Endodermal cell (in vitro differentiated cells): Measurements from ENCODE around the gene RNF10. TPM values are rescaled to one million over a fixed set of nuclear protein-coding genes. Genes with fewer than 3 reads are reported as not detected.

Experiments used
- DNase-seq: peaks from one replicate; pipeline ENCODE4 v3.0.0-alpha.2; 2017
- H3K27ac ChIP-seq: 2 replicates; pipeline ENCODE4 v1.5.1; 2013; ENCODE audit warnings: mild to moderate bottlenecking, low read depth, low read length, moderate library complexity
- H3K27me3 ChIP-seq: 2 replicates; pipeline ENCODE4 v1.6.1; 2013; ENCODE audit warnings: mild to moderate bottlenecking, low read length, moderate library complexity; ENCODE audit not compliant: insufficient read depth, control insufficient read depth, poor library complexity, severe bottlenecking
- H3K36me3 ChIP-seq: 2 replicates; pipeline ENCODE4 v1.7.0; 2013; ENCODE audit warnings: mild to moderate bottlenecking, low read length, moderate library complexity; ENCODE audit not compliant: control insufficient read depth, insufficient read depth
- H3K4me1 ChIP-seq: one replicate; pipeline ENCODE4 v1.7.0; 2013; ENCODE audit warnings: low read length; ENCODE audit not compliant: control insufficient read depth, insufficient read depth
- H3K4me3 ChIP-seq: 2 replicates; pipeline ENCODE4 v1.5.1; 2013; ENCODE audit warnings: mild to moderate bottlenecking, low read length, moderate library complexity
- H3K9ac ChIP-seq: 2 replicates; pipeline ENCODE4 v1.6.1; 2013; ENCODE audit warnings: mild to moderate bottlenecking, low read length, moderate library complexity; ENCODE audit not compliant: poor library complexity, severe bottlenecking; ENCODE audit errors: extremely low read depth
- H3K9me3 ChIP-seq: 2 replicates; pipeline ENCODE4 v1.6.1; 2013; ENCODE audit warnings: mild to moderate bottlenecking, low read length, moderate library complexity; ENCODE audit not compliant: control insufficient read depth
- H3K27ac Mint-ChIP-seq: 2 replicates; pipeline ENCODE4 v1.8.0; 2020; ENCODE audit warnings: mixed read lengths
- H3K27me3 Mint-ChIP-seq: 2 replicates; pipeline ENCODE4 v1.8.0; 2021; ENCODE audit warnings: mild to moderate bottlenecking, mixed read lengths; ENCODE audit not compliant: insufficient read depth
- H3K36me3 Mint-ChIP-seq: 2 replicates; pipeline ENCODE4 v1.8.0; 2020; ENCODE audit warnings: low read depth, mixed read lengths
- H3K4me1 Mint-ChIP-seq: 2 replicates; pipeline ENCODE4 v1.8.0; 2020; ENCODE audit warnings: mixed read lengths
- H3K4me3 Mint-ChIP-seq: 2 replicates; pipeline ENCODE4 v1.8.0; 2020; ENCODE audit warnings: mild to moderate bottlenecking, moderate library complexity, mixed read lengths
- H3K9me3 Mint-ChIP-seq: 2 replicates; pipeline ENCODE4 v1.8.0; 2020; ENCODE audit warnings: mild to moderate bottlenecking, mixed read lengths
- CTCF ChIP-seq: fragments of 200-600 bp; sonication (generic); conservative IDR thresholded peaks from 2 replicates; pipeline ENCODE4 v1.5.0; 2021; ENCODE audit warnings: antibody characterized with exemption, mild to moderate bottlenecking
- WGBS, 2 experiments: methylation state at CpG; one replicate each; pipeline versions ENCODE4 v1.1.5 to v1.1.7; 2013; ENCODE audit warnings: missing lambda C conversion rate in 2 of 2, mixed read lengths in 1 of 2; ENCODE audit not compliant: insufficient coverage in 1 of 2, insufficient read length in 1 of 2; 5-methylcytosine and 5-hydroxymethylcytosine counted together
- total RNA-seq, 2 donors: library from RNA; stranded (reverse); fragmentation: NEBNext Ultra II Directional in 1 of 2; extraction: Animal tissue kit (Norgen Biotek cat#: 25700) in 1 of 2; gene quantifications; 2 replicates in 1 of 2; 3 replicates in 1 of 2; pipeline ENCODE4 v1.2.1, GENCODE V29; 2021

Gene RNF10
- total RNA-seq, 2 donors from 2014 or later, result 167 to 182 TPM

- 100% methylated on average over 1 of the region's 1 CpG for WGBS, 2 experiments
These were observed 33.6 kb upstream of the RNF10 start for GRCh38 chr12:120500581-120500980.

GRCh38 chr12:120504587-120504986, 29.6 kb upstream of the RNF10 start:
- H3K4me3 ChIP-seq, result no peak overlapping the region
- no peak overlapping the region for H3K27ac Mint-ChIP-seq

More at GRCh38 chr12:120500581-120500980, 33.6 kb upstream of the RNF10 start:
- no peak for DNase-seq
- Mint-ChIP-seq H3K4me1 (peaks cover 22% of the 10 kb centered on the region), H3K27me3 (no peaks in the 10 kb centered on the region), H3K36me3 (peaks cover 52% of the 10 kb centered on the region), H3K27ac (no peak overlapping the region), H3K4me3 (no peak overlapping the region), H3K9me3 (no peaks in the 10 kb centered on the region)
- H3K9ac ChIP-seq, result no peak overlapping the region
- H3K27ac ChIP-seq, result no peak overlapping the region
- H3K36me3 ChIP-seq, result peaks cover 49% of the 10 kb centered on the region
- H3K4me1 ChIP-seq, result peaks cover 3% of the 10 kb centered on the region
- H3K9me3 ChIP-seq, result no peaks in the 10 kb centered on the region
- no peaks in the 10 kb centered on the region for H3K27me3 ChIP-seq
- TF ChIP-seq CTCF, result no peak
- no peak overlapping the region for H3K4me3 ChIP-seq

GRCh38 chr12:120508537-120508936, 25.6 kb upstream of the RNF10 start:
- peaks cover 43% of the 10 kb centered on the region for H3K36me3 Mint-ChIP-seq
- H3K27me3 Mint-ChIP-seq, result no peaks in the 10 kb centered on the region
- no peaks in the 10 kb centered on the region for H3K4me1 ChIP-seq
- WGBS, 2 experiments, result 94 to 97% methylated on average over 8 of the region's 8 CpGs
- H3K9me3 ChIP-seq, result no peaks in the 10 kb centered on the region
- peaks cover 41% of the 10 kb centered on the region for H3K36me3 ChIP-seq
- H3K27me3 ChIP-seq, result no peaks in the 10 kb centered on the region
- no peak overlapping the region for H3K4me3 Mint-ChIP-seq
- H3K9me3 Mint-ChIP-seq, result no peaks in the 10 kb centered on the region
- no peak overlapping the region for H3K27ac ChIP-seq
- no peak for DNase-seq
- no peak overlapping the region for H3K27ac Mint-ChIP-seq
- H3K9ac ChIP-seq, result no peak overlapping the region
- no peaks in the 10 kb centered on the region for H3K4me1 Mint-ChIP-seq
- no peak for TF ChIP-seq CTCF
- no peak overlapping the region for H3K4me3 ChIP-seq

More at GRCh38 chr12:120504587-120504986, 29.6 kb upstream of the RNF10 start:
- H3K9ac ChIP-seq, result no peak overlapping the region
- H3K36me3 ChIP-seq, result peaks cover 51% of the 10 kb centered on the region
- DNase-seq, result no peak
- H3K4me1 Mint-ChIP-seq, result no peaks in the 10 kb centered on the region
- H3K9me3 Mint-ChIP-seq, result no peaks in the 10 kb centered on the region
- no peaks in the 10 kb centered on the region for H3K4me1 ChIP-seq
- WGBS, 2 experiments, result 72 to 89% methylated on average over 3 to 4 of the region's 4 CpGs
- H3K4me3 Mint-ChIP-seq, result no peak overlapping the region
- TF ChIP-seq CTCF, result no peak
- no peaks in the 10 kb centered on the region for H3K27me3 ChIP-seq
- H3K9me3 ChIP-seq, result no peaks in the 10 kb centered on the region
- H3K36me3 Mint-ChIP-seq, result peaks cover 53% of the 10 kb centered on the region
- no peaks in the 10 kb centered on the region for H3K27me3 Mint-ChIP-seq
- H3K27ac ChIP-seq, result no peak overlapping the region
